Natural killer cell (primary cell): Measurements from ENCODE around the gene ST3GAL3. TPM values are rescaled to one million over a fixed set of nuclear protein-coding genes. Genes with fewer than 3 reads are reported as not detected.
A peak's percentile ranks its signal among the peaks of the same experiment; 100 is the strongest.

Source experiments
- ATAC-seq, 3 donors: fragments of 150-1000 bp in 2 of 3; fragments of 200-7000 bp in 1 of 3; cut with Tn5 transposase; 1 replicate in 1 of 3; 2 replicates in 2 of 3; pipeline ENCODE4 v1.10.0; 2021; ENCODE audit warnings: mild to moderate bottlenecking in 2 of 3, moderate library complexity in 2 of 3
- DNase-seq, 2 donors: peaks; one replicate each; pipeline versions ENCODE4 v3.0.0 to v3.0.0-alpha.2; 2013 to 2021; ENCODE audit warnings: mixed read lengths in 1 of 2
- H3K27ac ChIP-seq: one replicate; pipeline ENCODE4 v1.5.1; 2013; ENCODE audit warnings: mild to moderate bottlenecking, low read length
- H3K27me3 ChIP-seq: one replicate; pipeline ENCODE4 v1.6.1; 2013; ENCODE audit warnings: low read length; ENCODE audit not compliant: control insufficient read depth, insufficient read depth
- H3K36me3 ChIP-seq: one replicate; pipeline ENCODE4 v1.6.1; 2013; ENCODE audit warnings: low read length; ENCODE audit not compliant: control insufficient read depth, insufficient read depth
- H3K4me1 ChIP-seq: one replicate; pipeline ENCODE4 v1.6.1; 2013; ENCODE audit warnings: low read length; ENCODE audit not compliant: control insufficient read depth, insufficient read depth
- H3K4me3 ChIP-seq: one replicate; pipeline ENCODE4 v1.5.1; 2013; ENCODE audit warnings: low read length
- H3K9me3 ChIP-seq: one replicate; pipeline ENCODE4 v1.6.1; 2013; ENCODE audit warnings: low read length; ENCODE audit not compliant: control insufficient read depth, insufficient read depth
- H3K27ac Mint-ChIP-seq, 2 donors: one replicate each; pipeline ENCODE4 v1.8.0; 2022; ENCODE audit warnings: mild to moderate bottlenecking in 2 of 2, mixed read lengths in 2 of 2, moderate library complexity in 1 of 2
- H3K27me3 Mint-ChIP-seq, 2 donors: one replicate each; pipeline ENCODE4 v1.8.0; 2022; ENCODE audit warnings: low read depth in 2 of 2, mixed read lengths in 2 of 2
- H3K36me3 Mint-ChIP-seq: one replicate; pipeline ENCODE4 v1.8.0; 2022; ENCODE audit warnings: mixed read lengths
- H3K4me1 Mint-ChIP-seq, 2 donors: one replicate each; pipeline ENCODE4 v1.8.0; 2022; ENCODE audit warnings: mixed read lengths in 2 of 2
- H3K4me3 Mint-ChIP-seq: one replicate; pipeline ENCODE4 v1.8.0; 2022; ENCODE audit warnings: mild to moderate bottlenecking, moderate library complexity, mixed read lengths
- H3K9me3 Mint-ChIP-seq, 2 donors: one replicate each; pipeline ENCODE4 v1.8.0; 2022; ENCODE audit warnings: mixed read lengths in 2 of 2
- CTCF ChIP-seq: fragments of 200-600 bp; IDR thresholded peaks from one replicate; pipeline ENCODE4 v1.8.0; 2022; ENCODE audit warnings: antibody characterized with exemption
- WGBS: methylation state at CpG from one replicate; pipeline ENCODE4 v1.1.7; 2013; ENCODE audit warnings: missing lambda C conversion rate; ENCODE audit not compliant: insufficient coverage; 5-methylcytosine and 5-hydroxymethylcytosine counted together
- intact Hi-C: fragments of 100-400 bp; cut with micrococcal nuclease; formaldehyde crosslinking; loops from one replicate; pipeline ENCODE4 v1.14.2; 2022
- total RNA-seq, 4 donors: library from RNA; stranded (reverse); fragments of 120-200 nt in 1 of 4; gene quantifications; one replicate each; pipeline versions ENCODE4 v1.2.3 to v1.2.4, GENCODE V29; 2013 to 2022

ST3GAL3 gene
- total RNA-seq, 3 donors from 2014 or later (not counting 1 experiment from before 2014, with no cell fraction given) = 22.2 to 27.3 (median 22.3) TPM

DNA sequence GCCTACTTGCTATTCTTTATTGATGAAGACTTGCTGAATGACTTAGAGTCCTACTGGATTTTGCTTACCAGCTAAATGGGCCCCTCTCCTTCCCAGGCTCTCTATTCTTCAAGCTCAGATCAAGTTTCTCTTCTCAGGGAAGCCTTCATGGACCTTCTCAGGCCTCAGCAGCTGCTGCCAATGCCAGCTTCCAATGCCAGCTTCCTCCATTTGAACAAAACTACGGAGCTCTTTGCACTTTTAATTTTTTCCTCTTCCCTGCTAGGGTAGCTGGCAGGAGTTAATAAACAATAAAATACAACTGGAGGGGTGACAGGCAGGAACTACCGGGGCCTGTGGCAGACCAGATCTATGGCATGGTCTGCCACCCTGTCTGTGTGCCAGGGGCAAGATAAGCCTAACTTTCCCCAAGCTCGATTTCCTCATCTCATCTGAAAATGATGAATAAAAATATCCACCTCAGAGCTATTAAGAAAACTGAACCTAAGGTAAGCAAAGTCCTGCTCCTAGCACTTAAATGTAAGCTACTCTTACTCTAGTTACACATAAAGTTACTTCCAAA is 238.4 kb downstream of the ST3GAL3 start:
- H3K9me3 Mint-ChIP-seq = no peaks in the 10 kb centered on the region
- no peaks in the 10 kb centered on the region for H3K36me3 Mint-ChIP-seq
- ATAC-seq (no peak), DNase-seq (no peak)
- intact Hi-C loops = loop anchor here (1.0 kb wide), 2 partner anchors 24 to 29 kb away; partner anchors contain the start of gene ATP6V0B
- peaks cover 30 to 57% of the 10 kb centered on the region in 2 donors for H3K4me1 Mint-ChIP-seq
- H3K27ac Mint-ChIP-seq = peak overlapping the region; percentile 88 to 98
- Histone ChIP-seq H3K4me1 (peaks cover 33% of the 10 kb centered on the region), H3K27ac (peak overlapping the region; percentile 95), H3K4me3 (peak overlapping the region; percentile 54), H3K9me3 (no peaks in the 10 kb centered on the region), H3K27me3 (no peaks in the 10 kb centered on the region), H3K36me3 (peaks cover 2% of the 10 kb centered on the region)
- H3K27me3 Mint-ChIP-seq = no peaks in the 10 kb centered on the region
- peak overlapping the region; percentile 91 for H3K4me3 Mint-ChIP-seq
- 6% methylated on average over 3 of the region's 3 CpGs for WGBS
- no peak for TF ChIP-seq CTCF

DNA sequence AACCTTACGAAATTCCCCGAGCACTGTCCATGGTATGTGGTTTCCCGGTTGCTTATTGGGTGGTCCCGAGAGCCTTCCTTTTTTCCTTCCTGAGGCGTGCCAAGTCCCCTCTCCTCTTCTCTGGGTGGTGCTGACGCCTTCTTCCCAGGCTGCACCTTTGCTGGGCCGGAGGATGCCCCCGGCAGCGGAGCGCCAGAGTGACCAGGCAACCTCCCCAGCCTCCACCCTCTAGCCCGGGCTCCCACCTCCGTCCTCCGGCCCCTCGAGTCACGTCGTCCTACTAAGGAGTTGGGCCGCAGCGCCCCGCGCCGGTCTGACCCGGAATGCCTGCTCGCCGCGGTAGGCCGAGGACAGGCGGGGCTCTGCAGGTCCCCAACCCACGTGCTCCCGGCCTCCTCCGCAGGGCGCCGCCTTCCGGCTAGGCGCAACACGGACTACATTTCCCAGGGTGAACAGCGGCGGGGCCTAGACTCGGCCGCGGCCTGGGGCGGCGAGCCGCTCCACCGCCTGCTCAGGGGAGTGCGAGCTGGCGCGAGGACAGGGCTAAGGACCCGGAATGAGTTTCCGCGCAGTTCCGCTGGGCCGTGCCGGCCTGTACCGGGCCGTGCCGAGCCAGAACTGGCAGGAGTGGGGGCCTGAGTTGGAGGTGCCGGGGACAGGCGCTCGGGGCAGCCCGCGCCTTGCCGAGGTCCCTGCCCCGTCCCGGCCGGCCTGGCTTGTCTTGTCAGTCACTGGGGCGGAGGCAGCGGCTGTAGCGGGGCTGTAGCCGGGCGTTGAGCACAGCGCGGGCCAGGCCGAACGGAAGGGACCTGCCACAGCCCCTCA is 239.1 kb downstream of the ST3GAL3 start, which contains the start of gene IPO13:
IPO13 (plus strand) TSS at position 715 of the 825 bp plus-strand sequence. CDS start 651 bp downstream, outside the sequence.
- Histone ChIP-seq H3K27ac (peak within 1 kb of the TSS; percentile 95), H3K36me3 (peaks cover 2% of the 10 kb centered on the region), H3K27me3 (no peaks in the 10 kb centered on the region), H3K9me3 (no peaks in the 10 kb centered on the region), H3K4me1 (peaks cover 33% of the 10 kb centered on the region), H3K4me3 (peak within 1 kb of the TSS; percentile 54)
- H3K27me3 Mint-ChIP-seq = no peaks in the 10 kb centered on the region
- DNase-seq (peak; percentile 95 to 97), ATAC-seq (peak; percentile 94 to 99 (median 96))
- intact Hi-C loops = loop anchor here (1.0 kb wide), 2 partner anchors 23 to 28 kb away; partner anchors contain the start of gene ATP6V0B
- no peaks in the 10 kb centered on the region for H3K9me3 Mint-ChIP-seq
- peak; percentile 57 for TF ChIP-seq CTCF
- H3K27ac Mint-ChIP-seq = peak within 1 kb of the TSS; percentile 88 to 98
- H3K4me3 Mint-ChIP-seq = peak within 1 kb of the TSS; percentile 91
- under 1% methylated on average over 74 of the region's 74 CpGs for WGBS
- H3K4me1 Mint-ChIP-seq = peaks cover 35 to 64% of the 10 kb centered on the region in 2 donors
- H3K36me3 Mint-ChIP-seq = no peaks in the 10 kb centered on the region

DNA sequence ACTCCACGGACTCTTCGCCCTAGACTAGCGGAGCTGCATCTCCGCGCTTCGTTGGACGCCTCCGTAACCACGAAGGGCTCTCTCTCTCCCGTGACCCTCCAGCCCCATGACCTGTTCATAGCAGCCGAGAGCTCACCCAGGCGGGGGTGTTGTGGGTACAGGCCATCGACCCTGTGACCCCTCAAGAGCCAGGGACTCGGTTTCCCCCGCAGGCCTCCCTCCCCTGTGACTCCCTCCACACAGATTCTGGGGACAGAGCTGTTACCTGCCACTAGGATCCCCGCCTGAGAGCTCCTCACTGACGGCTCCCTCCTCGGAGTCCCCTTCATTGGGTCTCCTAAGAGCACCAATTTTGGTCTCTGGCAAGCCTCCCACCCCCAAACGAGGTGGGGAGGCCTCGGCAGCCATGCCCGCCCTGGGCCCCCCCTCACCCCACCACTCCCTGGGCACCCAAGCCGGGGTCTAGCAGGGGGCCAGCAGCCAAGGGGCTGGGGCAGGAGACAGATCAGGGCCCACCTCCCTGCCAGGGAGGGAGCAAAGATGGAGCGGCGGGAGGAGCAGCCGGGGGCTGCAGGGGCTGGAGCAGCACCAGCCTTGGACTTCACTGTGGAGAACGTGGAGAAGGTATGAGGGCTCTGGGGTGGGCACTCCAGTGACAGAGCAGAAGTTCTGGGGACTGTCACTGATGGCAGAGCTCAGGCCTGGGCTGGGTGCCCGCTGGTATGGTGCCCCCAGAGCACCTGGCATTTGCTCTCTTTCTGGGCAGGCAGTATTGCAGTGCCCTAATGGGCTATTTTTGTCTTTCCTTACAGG is 239.9 kb downstream of the ST3GAL3 start:
- Histone ChIP-seq H3K27me3 (no peaks in the 10 kb centered on the region), H3K4me1 (peaks cover 33% of the 10 kb centered on the region), H3K27ac (peak overlapping the region; percentile 95), H3K36me3 (peaks cover 2% of the 10 kb centered on the region), H3K4me3 (peak overlapping the region; percentile 54), H3K9me3 (no peaks in the 10 kb centered on the region)
- no peak for TF ChIP-seq CTCF
- H3K27ac Mint-ChIP-seq = peak overlapping the region; percentile 88 to 98
- DNase-seq (no peak), ATAC-seq (no peak)
- peaks cover 35 to 65% of the 10 kb centered on the region in 2 donors for H3K4me1 Mint-ChIP-seq
- no peaks in the 10 kb centered on the region for H3K9me3 Mint-ChIP-seq
- H3K36me3 Mint-ChIP-seq = no peaks in the 10 kb centered on the region
- 12% methylated on average over 26 of the region's 27 CpGs for WGBS
- intact Hi-C loops = no loop called here
- H3K4me3 Mint-ChIP-seq = peak overlapping the region; percentile 91
- H3K27me3 Mint-ChIP-seq = no peaks in the 10 kb centered on the region
